Progenitor cell of endocrine pancreas (in vitro differentiated cells): ENCODE data around the gene GH2. TPM values are rescaled to one million over a fixed set of nuclear protein-coding genes. Genes with fewer than 3 reads are reported as not detected.
"Not testable (repeated sequence)": the region's sequence is repeated elsewhere in the genome, so short reads cannot be mapped to it uniquely, and the experiment has no call there.

Experiments used
- DNase-seq: peaks from one replicate; pipeline ENCODE4 v3.0.0; 2021; ENCODE audit warnings: low spot score; ENCODE audit not compliant: unreplicated experiment
- H3K27ac Mint-ChIP-seq: 2 replicates; pipeline ENCODE4 v1.8.0; 2021; ENCODE audit warnings: mild to moderate bottlenecking, moderate library complexity, mixed read lengths
- H3K27me3 Mint-ChIP-seq: 2 replicates; pipeline ENCODE4 v1.8.0; 2021; ENCODE audit warnings: mixed read lengths
- H3K36me3 Mint-ChIP-seq: 2 replicates; pipeline ENCODE4 v1.8.0; 2022; ENCODE audit warnings: mixed read lengths; ENCODE audit not compliant: insufficient read depth
- H3K4me1 Mint-ChIP-seq: 2 replicates; pipeline ENCODE4 v1.8.0; 2021; ENCODE audit warnings: low read depth, mixed read lengths
- H3K4me3 Mint-ChIP-seq: 2 replicates; pipeline ENCODE4 v1.8.0; 2021; ENCODE audit warnings: low read depth, mild to moderate bottlenecking, moderate library complexity, mixed read lengths
- H3K9me3 Mint-ChIP-seq: 2 replicates; pipeline ENCODE4 v1.8.0; 2021; ENCODE audit warnings: low read depth, mixed read lengths
- total RNA-seq: library from RNA; stranded (reverse); gene quantifications from 2 replicates; pipeline ENCODE4 v1.2.1, GENCODE V29; 2021
- TF ChIP-seq, protein P1 (sequence below): fragments of 200-600 bp; sonication (generic); IDR thresholded peaks from one replicate; pipeline ENCODE4 v1.5.0; 2021; ENCODE audit warnings: antibody characterized with exemption, mild to moderate bottlenecking; ENCODE audit not compliant: unreplicated experiment

GH2 gene
- total RNA-seq, 1 donor from 2014 or later = not detected

DNA sequence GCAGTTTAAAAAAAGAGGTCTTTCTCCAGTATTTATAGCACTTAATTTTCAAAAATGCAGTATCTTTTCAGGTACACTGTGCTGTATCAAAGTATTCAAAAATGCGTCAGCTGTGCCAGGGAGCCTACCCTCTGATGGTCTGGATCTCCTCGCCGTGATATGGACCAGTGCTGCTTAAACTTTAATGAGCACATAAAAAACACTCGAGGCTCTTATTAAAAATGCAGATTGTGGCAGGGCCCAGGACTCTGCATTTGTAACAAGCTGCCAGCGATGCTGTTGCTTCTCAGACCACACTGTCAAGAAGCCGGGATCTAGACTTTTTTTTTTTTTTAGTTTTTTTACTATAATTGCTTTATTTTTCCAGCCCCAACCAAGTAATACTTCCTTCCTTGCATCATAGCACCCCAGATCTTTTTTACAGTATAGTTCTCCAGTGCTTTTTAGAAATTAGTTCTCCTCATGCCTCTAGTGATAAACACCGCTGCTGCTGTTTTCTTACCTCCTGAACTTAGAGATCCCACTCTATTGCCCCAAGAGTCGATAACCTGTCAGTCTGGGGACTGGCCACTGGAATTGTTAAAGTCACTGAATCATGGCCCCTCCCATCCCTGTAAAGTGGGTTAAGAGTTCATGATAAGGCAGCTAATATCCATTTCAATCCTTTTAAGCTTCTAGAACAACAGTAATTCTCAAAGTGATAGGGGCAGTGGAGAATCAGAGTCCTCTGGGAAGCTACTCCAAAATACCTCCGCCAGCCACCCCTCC, 37.6 kb downstream of the GH2 start:
- no peak for DNase-seq
- Mint-ChIP-seq H3K4me3 (peak overlapping the region; percentile 79), H3K4me1 (peaks cover 20% of the 10 kb centered on the region), H3K36me3 (peaks cover 6% of the 10 kb centered on the region), H3K27ac (peak overlapping the region; percentile 52), H3K27me3 (peaks cover 25% of the 10 kb centered on the region), H3K9me3 (peaks cover 8% of the 10 kb centered on the region)
- TF ChIP-seq, protein P1, sequence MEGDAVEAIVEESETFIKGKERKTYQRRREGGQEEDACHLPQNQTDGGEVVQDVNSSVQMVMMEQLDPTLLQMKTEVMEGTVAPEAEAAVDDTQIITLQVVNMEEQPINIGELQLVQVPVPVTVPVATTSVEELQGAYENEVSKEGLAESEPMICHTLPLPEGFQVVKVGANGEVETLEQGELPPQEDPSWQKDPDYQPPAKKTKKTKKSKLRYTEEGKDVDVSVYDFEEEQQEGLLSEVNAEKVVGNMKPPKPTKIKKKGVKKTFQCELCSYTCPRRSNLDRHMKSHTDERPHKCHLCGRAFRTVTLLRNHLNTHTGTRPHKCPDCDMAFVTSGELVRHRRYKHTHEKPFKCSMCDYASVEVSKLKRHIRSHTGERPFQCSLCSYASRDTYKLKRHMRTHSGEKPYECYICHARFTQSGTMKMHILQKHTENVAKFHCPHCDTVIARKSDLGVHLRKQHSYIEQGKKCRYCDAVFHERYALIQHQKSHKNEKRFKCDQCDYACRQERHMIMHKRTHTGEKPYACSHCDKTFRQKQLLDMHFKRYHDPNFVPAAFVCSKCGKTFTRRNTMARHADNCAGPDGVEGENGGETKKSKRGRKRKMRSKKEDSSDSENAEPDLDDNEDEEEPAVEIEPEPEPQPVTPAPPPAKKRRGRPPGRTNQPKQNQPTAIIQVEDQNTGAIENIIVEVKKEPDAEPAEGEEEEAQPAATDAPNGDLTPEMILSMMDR = no peak

DNA sequence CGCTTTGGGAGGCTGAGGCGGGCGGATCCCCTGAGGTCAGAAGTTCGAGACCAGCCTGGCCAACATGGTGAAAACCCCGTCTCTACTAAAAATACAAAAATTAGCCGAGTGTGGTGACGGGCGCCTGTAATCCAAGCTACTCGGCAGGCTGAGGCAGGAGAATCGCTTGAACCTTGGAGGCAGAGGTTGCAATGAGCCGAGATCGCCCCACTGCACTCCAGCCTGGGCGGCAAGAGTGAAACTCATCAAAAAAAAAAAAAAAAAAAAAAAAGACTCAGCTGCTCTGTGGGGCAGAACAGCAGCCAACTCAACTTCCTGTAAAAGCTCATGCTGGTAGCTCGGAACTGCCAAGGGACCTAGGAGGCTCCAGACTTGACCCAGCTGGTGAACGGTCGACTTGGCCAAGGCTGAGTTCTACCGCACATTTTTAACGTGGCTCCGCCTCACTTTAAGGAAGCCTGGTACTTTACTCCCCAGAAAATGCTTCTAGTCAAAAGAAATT, 38.3 kb downstream of the GH2 start:
- not testable (repeated sequence) for H3K9me3 Mint-ChIP-seq, H3K36me3 Mint-ChIP-seq, DNase-seq
- Mint-ChIP-seq H3K27ac (peak overlapping the region; percentile 67), H3K27me3 (peaks cover 22% of the 10 kb centered on the region), H3K4me1 (peaks cover 22% of the 10 kb centered on the region), H3K4me3 (peak overlapping the region; percentile 79)

DNA sequence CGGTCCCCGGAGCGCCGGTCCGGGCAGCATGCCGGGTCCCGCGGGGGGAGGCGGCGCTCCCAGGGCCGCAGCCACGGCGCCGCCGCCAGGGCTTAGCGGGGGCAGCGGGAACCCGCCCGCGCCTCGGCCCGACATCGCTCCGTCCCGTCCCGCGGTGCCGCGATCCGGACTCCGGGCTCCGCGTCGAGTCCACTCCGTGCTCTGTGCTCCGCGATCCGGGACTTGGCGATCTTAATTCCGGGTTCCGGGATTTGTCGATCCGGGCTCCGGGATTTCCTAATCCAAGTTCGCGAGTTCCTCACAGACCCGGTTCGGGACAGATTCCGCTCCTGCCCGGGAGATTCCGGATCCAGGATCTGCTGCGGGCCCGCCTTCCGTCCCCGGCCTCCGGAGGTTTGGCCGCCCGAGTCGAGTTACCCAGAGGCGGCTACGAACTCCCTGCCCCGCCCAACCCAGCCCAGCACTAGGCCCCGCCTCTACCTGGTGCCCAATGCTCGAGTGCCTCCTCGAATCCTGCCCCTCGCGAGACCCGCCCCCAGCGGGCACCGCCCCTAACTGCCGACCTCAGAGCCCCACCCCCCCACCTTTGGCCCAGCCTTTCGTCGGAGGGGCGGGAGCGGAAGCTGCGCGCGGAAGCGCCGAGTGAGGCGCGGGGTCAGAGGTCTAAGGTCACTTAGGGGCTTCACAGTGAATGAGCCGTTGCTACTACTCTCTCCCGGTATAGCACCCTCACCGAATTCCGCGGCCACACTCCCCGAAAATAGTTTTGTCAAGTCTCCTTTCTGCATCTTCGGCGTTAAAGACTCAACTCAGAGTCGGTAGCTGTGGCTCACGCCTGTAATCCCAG, 39.0 kb downstream of the GH2 start, which contains the start of gene SMARCD2:
Gene SMARCD2, minus strand, starts transcription at position 146 of the 847 bp plus-strand sequence. Its CDS starts 11 bp downstream, at position 135.
- Mint-ChIP-seq H3K36me3 (no peaks in the 10 kb centered on the region), H3K27ac (peak within 1 kb of the TSS; percentile 95), H3K4me3 (peak within 1 kb of the TSS; percentile 96), H3K9me3 (no peaks in the 10 kb centered on the region), H3K27me3 (peaks cover 16% of the 10 kb centered on the region), H3K4me1 (peaks cover 22% of the 10 kb centered on the region)
- peak; percentile 95 for DNase-seq
- TF ChIP-seq, protein P1 = no peak

DNA sequence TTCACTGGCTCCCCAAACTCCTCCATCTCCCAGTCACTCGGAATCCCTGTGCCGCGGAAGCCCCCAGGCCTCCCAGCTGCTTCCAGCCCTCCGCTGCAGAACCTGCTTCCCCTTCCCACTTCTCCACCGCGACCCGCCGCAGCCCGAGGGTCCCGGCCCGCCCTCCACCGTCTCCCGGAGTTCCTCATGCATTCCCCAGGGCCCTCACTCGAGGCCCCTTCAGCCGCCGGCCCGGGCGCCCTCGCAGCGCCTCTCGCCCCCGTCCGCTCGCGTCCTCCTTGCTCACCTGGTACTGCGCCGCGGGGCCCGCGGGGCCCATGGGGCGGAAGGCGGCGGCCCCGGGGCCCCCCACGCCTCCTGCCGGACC, 39.6 kb downstream of the GH2 start:
- peak; percentile 48 for DNase-seq
- Mint-ChIP-seq H3K4me1 (peaks cover 22% of the 10 kb centered on the region), H3K27ac (peak overlapping the region; percentile 95), H3K4me3 (peak overlapping the region; percentile 96), H3K36me3 (peaks cover under 1% of the 10 kb centered on the region), H3K9me3 (no peaks in the 10 kb centered on the region), H3K27me3 (peaks cover 12% of the 10 kb centered on the region)
- TF ChIP-seq, protein P1 = no peak

DNA sequence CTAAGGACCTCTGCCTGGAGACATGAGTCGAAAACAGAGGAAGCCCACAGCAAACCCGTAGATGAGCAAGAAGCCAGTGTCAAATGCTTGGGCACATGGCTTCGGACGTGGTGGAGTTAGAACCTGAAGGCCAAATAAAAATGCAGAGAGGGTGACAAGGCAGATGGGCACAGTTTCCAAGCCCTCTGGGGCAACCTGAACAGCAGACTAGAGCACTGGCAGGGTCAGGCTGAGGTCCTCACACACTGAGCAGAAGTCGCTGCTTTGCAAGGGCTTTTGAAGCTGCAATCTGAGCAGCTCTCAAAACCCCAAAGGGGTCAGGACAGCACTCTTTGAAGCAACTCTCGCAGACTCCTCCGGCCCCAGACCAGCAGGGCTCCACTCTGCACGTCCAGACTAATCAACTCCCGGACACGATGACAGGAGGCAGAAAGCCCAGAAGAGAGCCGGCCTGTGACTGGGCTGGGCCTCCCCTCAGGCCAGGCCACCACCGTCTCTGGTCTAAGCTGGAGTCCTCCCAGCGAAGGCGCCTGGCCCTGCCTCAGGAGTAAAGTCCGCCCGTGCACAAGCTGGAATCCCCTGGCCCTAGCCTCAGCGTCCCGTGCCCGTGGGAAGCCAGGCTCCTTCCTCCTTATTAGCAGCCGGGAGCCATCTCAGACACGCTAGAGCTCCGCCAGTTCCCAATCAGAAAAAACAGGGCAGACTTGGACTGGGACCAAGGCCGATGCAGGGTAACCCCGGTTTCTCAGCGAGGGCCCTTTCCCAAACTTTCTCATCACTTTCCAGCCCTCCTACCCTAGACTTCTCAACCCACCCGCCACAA, 40.2 kb downstream of the GH2 start:
- H3K9me3 Mint-ChIP-seq = no peaks in the 10 kb centered on the region
- H3K27me3 Mint-ChIP-seq = peaks cover 12% of the 10 kb centered on the region
- H3K36me3 Mint-ChIP-seq = peaks cover 2% of the 10 kb centered on the region
- no peak for DNase-seq
- H3K4me1 Mint-ChIP-seq = peaks cover 22% of the 10 kb centered on the region
- H3K27ac Mint-ChIP-seq = peak overlapping the region; percentile 95
- H3K4me3 Mint-ChIP-seq = peak overlapping the region; percentile 96
- TF ChIP-seq, protein P1 = no peak
